ENCODE measurements around the gene KPNA6. TPM values are rescaled to one million over a fixed set of nuclear protein-coding genes. Genes with fewer than 3 reads are reported as not detected.
A peak's percentile ranks its signal among the peaks of the same experiment; 100 is the strongest.

KPNA6 gene
- total RNA-seq, 1 donor from 2014 or later, result 60.3 TPM

- Mint-ChIP-seq H3K4me3 (no peak overlapping the region), H3K27ac (no peak overlapping the region), H3K9me3 (no peaks in the 10 kb centered on the region), H3K27me3 (no peaks in the 10 kb centered on the region), H3K36me3 (ENCODE audit: low read depth) (peaks cover 51% of the 10 kb centered on the region), H3K4me1 (no peaks in the 10 kb centered on the region)
- intact Hi-C loops (cut with micrococcal nuclease), result no loop called here
- no peak for TF ChIP-seq CTCF (IDR thresholded peaks at IDR 0.05)
- DNase-seq (no peak), ATAC-seq (ENCODE audit: low read depth) (no peak)
- POLR2A ChIA-PET, result interaction anchor here (0.6 kb wide), 1 partner anchor 17 kb away, joined by 7 read pairs; no protein-coding TSS in a partner anchor
- CTCF ChIA-PET, result interaction anchor here (1.4 kb wide), 1 partner anchor 434 kb away, joined by 3 read pairs; no protein-coding TSS in a partner anchor
Observed at GRCh38 chr1:32100807-32101708, 6.8 kb upstream of the KPNA6 start.

- ChIA-PET POLR2A (no interaction called here), CTCF (no interaction called here)
- Mint-ChIP-seq H3K4me1 (peaks cover 16% of the 10 kb centered on the region), H3K27me3 (no peaks in the 10 kb centered on the region), H3K9me3 (no peaks in the 10 kb centered on the region), H3K4me3 (no peak overlapping the region), H3K36me3 (ENCODE audit: low read depth) (peaks cover 44% of the 10 kb centered on the region), H3K27ac (no peak overlapping the region)
- DNase-seq (no peak), ATAC-seq (ENCODE audit: low read depth) (no peak)
- intact Hi-C loops (cut with micrococcal nuclease), result no loop called here
- no peak for TF ChIP-seq CTCF (IDR thresholded peaks at IDR 0.05)
Observed at GRCh38 chr1:32104127-32104526, 3.7 kb upstream of the KPNA6 start.

- intact Hi-C loops (cut with micrococcal nuclease), result loop anchor here (5.0 kb wide), 4 partner anchors 42 to 187 kb away; partner anchors contain the start of genes HDAC1, KHDRBS1 and LCK
Observed at GRCh38 chr1:32105338-32105737, 2.5 kb upstream of the KPNA6 start.

GRCh38 chr1:32106663-32107275 is 1.1 kb upstream of the KPNA6 start:
- Mint-ChIP-seq H3K36me3 (ENCODE audit: low read depth) (peaks cover 28% of the 10 kb centered on the region), H3K27ac (peak overlapping the region; percentile 9), H3K9me3 (no peaks in the 10 kb centered on the region), H3K27me3 (no peaks in the 10 kb centered on the region), H3K4me1 (peaks cover 41% of the 10 kb centered on the region), H3K4me3 (peak overlapping the region; percentile 51)
- ChIA-PET POLR2A (interaction anchor here (0.7 to 3.6 kb wide), 10 partner anchors 11 to 544 kb away, joined by 3 to 72 read pairs (median 6); partner anchors contain the start of genes CCDC28B, MARCKSL1, RBBP4 and TMEM39B), CTCF (no interaction called here)
- ATAC-seq (ENCODE audit: low read depth), result no peak
- TF ChIP-seq CTCF (IDR thresholded peaks at IDR 0.05), result no peak
- intact Hi-C loops (cut with micrococcal nuclease), result loop anchor here (1.0 to 5.0 kb wide), 5 partner anchors 33 to 186 kb away; partner anchors contain the start of genes HDAC1, KHDRBS1 and LCK
- DNase-seq, result no peak

More at GRCh38 chr1:32105338-32105737, 2.5 kb upstream of the KPNA6 start:
- no peak overlapping the region for H3K27ac Mint-ChIP-seq
- no peak for TF ChIP-seq CTCF (IDR thresholded peaks at IDR 0.05)
- POLR2A ChIA-PET, result no interaction called here
- CTCF ChIA-PET, result no interaction called here
- H3K4me1 Mint-ChIP-seq, result peaks cover 26% of the 10 kb centered on the region
- H3K4me3 Mint-ChIP-seq, result no peak overlapping the region
- peaks cover 39% of the 10 kb centered on the region for H3K36me3 Mint-ChIP-seq (ENCODE audit: low read depth)
- no peaks in the 10 kb centered on the region for H3K9me3 Mint-ChIP-seq
- no peaks in the 10 kb centered on the region for H3K27me3 Mint-ChIP-seq
- ATAC-seq (ENCODE audit: low read depth) (no peak), DNase-seq (no peak)

Measured in activated B cell treated with CpG ODN at 0.5 μM for 24 hours (primary cell).